H9 (cell line): Measurements from ENCODE around the gene AQP2. TPM values are rescaled to one million over a fixed set of nuclear protein-coding genes. Genes with fewer than 3 reads are reported as not detected.

ENCODE experiments used
- DNase-seq: peaks from one replicate; pipeline ENCODE4 v3.0.0-alpha.2; 2017
- H2AFZ ChIP-seq: one replicate; pipeline ENCODE4 v1.6.1; 2013; ENCODE audit warnings: mild to moderate bottlenecking, low read length, control low read depth, moderate library complexity
- H2AK5ac ChIP-seq: 2 replicates; pipeline ENCODE4 v1.6.1; 2013; ENCODE audit warnings: low read length, control low read depth, mixed read lengths; ENCODE audit not compliant: insufficient read length
- H2BK120ac ChIP-seq: one replicate; pipeline ENCODE4 v1.6.1; 2013; ENCODE audit warnings: low read depth, mild to moderate bottlenecking, low read length, control low read depth, inconsistent platforms; ENCODE audit not compliant: poor library complexity, severe bottlenecking
- H2BK12ac ChIP-seq: 2 replicates; pipeline ENCODE4 v1.6.1; 2013; ENCODE audit warnings: low read length, control low read depth, mixed read lengths, low read depth; ENCODE audit not compliant: insufficient read length
- H2BK15ac ChIP-seq: 2 replicates; pipeline ENCODE4 v1.6.1; 2013; ENCODE audit warnings: low read depth, low read length, control low read depth
- H2BK20ac ChIP-seq: one replicate; pipeline ENCODE4 v1.6.1; 2013; ENCODE audit warnings: low read depth, mild to moderate bottlenecking, low read length, control low read depth, inconsistent platforms; ENCODE audit not compliant: poor library complexity, severe bottlenecking
- H2BK5ac ChIP-seq: 2 replicates; pipeline ENCODE4 v1.6.1; 2013; ENCODE audit warnings: low read length, control low read depth, mixed read lengths; ENCODE audit not compliant: insufficient read length
- H3K14ac ChIP-seq: 2 replicates; pipeline ENCODE4 v1.6.1; 2013; ENCODE audit warnings: low read length, control low read depth; ENCODE audit not compliant: insufficient read depth
- H3K18ac ChIP-seq: 2 replicates; pipeline ENCODE4 v1.6.1; 2013; ENCODE audit warnings: low read depth, mild to moderate bottlenecking, mixed read lengths, low read length, control low read depth; ENCODE audit not compliant: insufficient read length
- H3K23ac ChIP-seq: 2 replicates; pipeline ENCODE4 v1.6.1; 2013; ENCODE audit warnings: low read length, control low read depth, mixed read lengths, low read depth; ENCODE audit not compliant: insufficient read length
- H3K23me2 ChIP-seq: 2 replicates; pipeline ENCODE4 v1.6.1; 2013; ENCODE audit warnings: low read depth, mild to moderate bottlenecking, mixed read lengths, low read length, control low read depth; ENCODE audit not compliant: insufficient read length, poor library complexity, severe bottlenecking
- H3K27ac ChIP-seq: 2 replicates; pipeline ENCODE4 v1.5.1; 2013; ENCODE audit warnings: low read length, control low read depth, mixed read lengths, low read depth; ENCODE audit not compliant: insufficient read length
- H3K27me3 ChIP-seq: 2 replicates; pipeline ENCODE4 v1.6.1; 2013; ENCODE audit warnings: low read length, control low read depth, inconsistent platforms; ENCODE audit not compliant: insufficient read depth
- H3K4ac ChIP-seq: 2 replicates; pipeline ENCODE4 v1.6.1; 2013; ENCODE audit warnings: low read depth, mild to moderate bottlenecking, control low read depth, inconsistent platforms, low read length, moderate library complexity
- H3K4me1 ChIP-seq: 2 replicates; pipeline ENCODE4 v1.6.1; 2013; ENCODE audit warnings: low read length, control low read depth, inconsistent platforms; ENCODE audit not compliant: insufficient read depth
- H3K4me2 ChIP-seq: 2 replicates; pipeline ENCODE4 v1.6.1; 2013; ENCODE audit warnings: low read length, control low read depth, mixed read lengths; ENCODE audit not compliant: insufficient read length, insufficient read depth
- H3K56ac ChIP-seq: 2 replicates; pipeline ENCODE4 v1.6.1; 2013; ENCODE audit warnings: low read depth, mild to moderate bottlenecking, mixed read lengths, low read length, control low read depth; ENCODE audit not compliant: insufficient read length
- H3K79me1 ChIP-seq: 2 replicates; pipeline ENCODE4 v1.6.1; 2013; ENCODE audit warnings: low read depth, mild to moderate bottlenecking, moderate library complexity, low read length, control low read depth, inconsistent platforms; ENCODE audit not compliant: insufficient read depth, poor library complexity, severe bottlenecking
- H3K79me2 ChIP-seq: 2 replicates; pipeline ENCODE4 v1.6.1; 2013; ENCODE audit warnings: low read length, control low read depth, inconsistent platforms; ENCODE audit not compliant: insufficient read depth
- H3K9ac ChIP-seq: 2 replicates; pipeline ENCODE4 v1.6.1; 2013; ENCODE audit warnings: low read length, control low read depth, mixed read lengths; ENCODE audit not compliant: insufficient read length; ENCODE audit errors: extremely low read depth
- H3K9me3 ChIP-seq: one replicate; pipeline ENCODE4 v1.6.1; 2013; ENCODE audit warnings: low read depth, low read length, inconsistent platforms; ENCODE audit not compliant: control insufficient read depth
- H3T11ph ChIP-seq: one replicate; pipeline ENCODE4 v1.6.1; 2013; ENCODE audit warnings: mild to moderate bottlenecking, low read length, control low read depth, inconsistent platforms
- H4K20me1 ChIP-seq: one replicate; pipeline ENCODE4 v1.6.1; 2013; ENCODE audit not compliant: control insufficient read depth, insufficient read length, insufficient read depth
- H4K5ac ChIP-seq: 2 replicates; pipeline ENCODE4 v1.6.1; 2013; ENCODE audit warnings: low read depth, mild to moderate bottlenecking, mixed read lengths, low read length, control low read depth; ENCODE audit not compliant: insufficient read length
- H4K8ac ChIP-seq: replicated peaks from 2 replicates; pipeline ENCODE4 v1.6.1; 2013; ENCODE audit warnings: low read length, control low read depth, mixed read lengths, low read depth; ENCODE audit not compliant: insufficient read length
- H4K91ac ChIP-seq: 2 replicates; pipeline ENCODE4 v1.6.1; 2013; ENCODE audit warnings: low read depth, mild to moderate bottlenecking, moderate library complexity, mixed read lengths, low read length, control low read depth; ENCODE audit not compliant: insufficient read length
- H3K27ac Mint-ChIP-seq, 3 experiments: 2 replicates in 2 of 3; 3 replicates in 1 of 3; pipeline ENCODE4 v1.8.0; 2020 to 2021; ENCODE audit warnings: mixed read lengths in 3 of 3, mild to moderate bottlenecking in 1 of 3, moderate library complexity in 1 of 3
- H3K27me3 Mint-ChIP-seq: 2 replicates; pipeline ENCODE4 v1.8.0; 2021; ENCODE audit warnings: low read depth, mild to moderate bottlenecking, moderate library complexity, mixed read lengths
- H3K36me3 Mint-ChIP-seq, 3 experiments: 2 replicates in 2 of 3; 3 replicates in 1 of 3; pipeline ENCODE4 v1.8.0; 2020 to 2021; ENCODE audit warnings: low read depth in 3 of 3, mixed read lengths in 3 of 3; ENCODE audit not compliant: insufficient read depth in 1 of 3
- H3K4me1 Mint-ChIP-seq, 2 experiments: 2 replicates each; pipeline ENCODE4 v1.8.0; 2020; ENCODE audit warnings: mixed read lengths in 2 of 2
- H3K4me3 Mint-ChIP-seq, 2 experiments: 2 replicates in 1 of 2; 3 replicates in 1 of 2; pipeline ENCODE4 v1.8.0; 2020 to 2021; ENCODE audit warnings: mild to moderate bottlenecking in 2 of 2, mixed read lengths in 2 of 2, moderate library complexity in 1 of 2
- H3K9me3 Mint-ChIP-seq, 2 experiments: 2 replicates in 1 of 2; 3 replicates in 1 of 2; pipeline ENCODE4 v1.8.0; 2020; ENCODE audit warnings: mild to moderate bottlenecking in 2 of 2, mixed read lengths in 2 of 2, moderate library complexity in 1 of 2
- CTCF ChIP-seq: fragments of 200-600 bp; sonication (generic); conservative IDR thresholded peaks from 3 replicates; pipeline ENCODE4 v1.8.0; 2021; ENCODE audit warnings: antibody characterized with exemption, mild to moderate bottlenecking
- total RNA-seq: library from RNA; stranded (reverse); gene quantifications from 2 replicates; pipeline ENCODE4 v1.2.1, GENCODE V29; 2021

AQP2 gene
- total RNA-seq, 1 experiment from 2014 or later, result not detected

GRCh38 chr12:49957570-49957967 lies 7.0 kb downstream of the AQP2 start:
- Histone ChIP-seq H2BK15ac (no peak overlapping the region), H2AK5ac (no peak overlapping the region), H3K56ac (no peak overlapping the region), H3K23ac (no peak overlapping the region), H2BK20ac (no peak overlapping the region), H3K4me2 (no peak overlapping the region), H4K5ac (no peak overlapping the region), H3K4me1 (peaks cover 11% of the 10 kb centered on the region; the same call in 1 of the 2 replicates), H3K9me3 (no peaks in the 10 kb centered on the region), H4K20me1 (no peaks in the 10 kb centered on the region), H4K91ac (no peak overlapping the region), H2BK12ac (no peak overlapping the region), H3K27me3 (peaks cover 10% of the 10 kb centered on the region), H3K23me2 (peaks cover 5% of the 10 kb centered on the region), H3K18ac (no peak overlapping the region), H3K4ac (no peak overlapping the region), H3K79me2 (no peaks in the 10 kb centered on the region), H3T11ph (no peak overlapping the region), H3K14ac (no peak overlapping the region), H2AFZ (no peak overlapping the region), H4K8ac (no peak overlapping the region), H2BK120ac (no peak overlapping the region), H2BK5ac (no peak overlapping the region), H3K9ac (no peak overlapping the region), H3K79me1 (no peaks in the 10 kb centered on the region), H3K27ac (no peak overlapping the region)
- Mint-ChIP-seq H3K27me3 (peaks cover 52% of the 10 kb centered on the region), H3K4me1 (peaks cover 28 to 33% of the 10 kb centered on the region in 2 experiments), H3K36me3 (no peaks in the 10 kb centered on the region; a peak in 1 of 7 replicates), H3K27ac (no peak overlapping the region), H3K4me3 (no peak overlapping the region), H3K9me3 (no peaks in the 10 kb centered on the region)
- no peak for TF ChIP-seq CTCF
- DNase-seq, result no peak
